Stimulated activated CD8-positive, alpha-beta memory T cell treated with anti-CD3 and anti-CD28 coated beads, Interleukin-7, amount 100 ng/mL, for 4 hours (primary cell): ENCODE results near the gene CA5A.
"Not testable (repeated sequence)": the region's sequence is repeated elsewhere in the genome, so short reads cannot be mapped to it uniquely, and the experiment has no call there.

ENCODE experiments used
- DNase-seq, 2 donors: peaks; one replicate each; pipeline ENCODE4 v3.0.0-alpha.2; 2020; ENCODE audit warnings: low read depth in 2 of 2

Gene CA5A

GRCh38 chr16:87924041-87924810 lies 12.1 kb downstream of the CA5A start:
- no peak for DNase-seq

DNA sequence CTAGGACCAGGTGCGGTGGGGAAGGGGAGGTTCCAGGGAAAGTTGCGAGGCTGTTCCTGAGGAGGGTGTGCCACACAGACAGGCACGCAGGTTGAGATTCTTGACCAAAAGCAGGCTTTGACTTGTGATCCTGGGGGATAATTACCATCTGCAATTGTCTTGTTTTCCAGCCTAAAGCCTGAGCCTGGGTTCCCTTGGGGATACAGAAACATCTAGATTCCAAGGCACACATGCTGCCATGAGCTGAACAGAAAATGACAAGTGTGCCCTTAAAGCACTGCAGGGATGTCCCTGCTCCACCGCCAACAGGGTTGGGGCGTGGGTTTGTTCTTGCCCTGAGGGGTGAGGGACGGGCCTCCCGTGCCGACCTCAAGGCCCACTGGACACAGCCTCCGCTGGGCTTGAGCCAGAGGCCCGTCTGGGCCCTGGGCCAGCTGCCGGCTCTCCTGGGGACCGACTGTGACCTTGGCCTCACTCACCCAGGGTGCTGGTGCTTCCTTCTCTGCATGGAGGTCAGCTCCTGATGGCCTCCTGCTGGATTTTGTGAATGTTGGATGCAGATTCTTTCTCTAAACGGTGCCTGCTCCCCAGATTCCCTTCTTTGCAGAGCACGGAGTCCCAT lies 14.0 kb downstream of the CA5A start:
- DNase-seq = no peak

DNA sequence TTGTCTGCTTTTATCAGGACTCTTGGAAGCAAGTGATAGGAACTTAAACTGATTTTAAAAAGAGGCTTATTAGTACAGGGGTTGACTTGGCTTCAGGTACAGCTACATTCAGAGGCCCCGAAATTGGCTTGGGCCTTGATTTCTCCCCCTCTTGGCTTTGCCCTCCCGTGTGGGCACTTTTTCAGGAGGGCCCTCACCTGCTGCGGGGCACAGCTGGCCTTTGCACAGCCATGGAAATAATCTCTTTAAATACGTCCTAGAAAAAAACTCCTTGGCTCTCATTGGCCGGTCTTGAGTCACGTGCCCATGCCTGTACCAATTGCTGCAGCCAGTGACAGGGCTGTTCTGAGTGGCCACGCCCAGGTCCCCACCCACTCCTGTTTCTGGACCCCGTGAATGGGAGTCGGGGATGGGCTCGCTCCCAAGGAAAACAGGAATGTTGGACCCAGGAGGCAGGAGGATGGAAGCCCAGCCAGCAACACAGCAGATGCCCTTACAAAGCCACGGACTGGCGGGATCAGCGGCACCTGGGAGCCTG lies 15.0 kb downstream of the CA5A start:
- no peak for DNase-seq

DNA sequence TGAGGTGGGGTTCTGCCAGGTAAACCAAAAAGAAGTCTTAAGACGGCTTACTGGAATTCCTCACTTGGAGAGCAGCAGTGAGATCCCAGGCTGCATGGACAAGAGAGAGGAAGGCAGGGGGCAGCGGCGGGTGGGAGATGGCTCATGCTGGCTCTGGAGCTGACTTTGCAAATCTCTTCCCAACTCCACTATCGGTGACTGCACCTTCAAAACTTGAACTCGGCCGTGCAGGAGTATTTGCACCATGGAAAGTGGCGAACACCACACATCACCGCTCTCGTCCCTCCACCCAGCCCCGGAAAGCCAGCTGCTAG lies 16.7 kb downstream of the CA5A start:
- no peak for DNase-seq

DNA sequence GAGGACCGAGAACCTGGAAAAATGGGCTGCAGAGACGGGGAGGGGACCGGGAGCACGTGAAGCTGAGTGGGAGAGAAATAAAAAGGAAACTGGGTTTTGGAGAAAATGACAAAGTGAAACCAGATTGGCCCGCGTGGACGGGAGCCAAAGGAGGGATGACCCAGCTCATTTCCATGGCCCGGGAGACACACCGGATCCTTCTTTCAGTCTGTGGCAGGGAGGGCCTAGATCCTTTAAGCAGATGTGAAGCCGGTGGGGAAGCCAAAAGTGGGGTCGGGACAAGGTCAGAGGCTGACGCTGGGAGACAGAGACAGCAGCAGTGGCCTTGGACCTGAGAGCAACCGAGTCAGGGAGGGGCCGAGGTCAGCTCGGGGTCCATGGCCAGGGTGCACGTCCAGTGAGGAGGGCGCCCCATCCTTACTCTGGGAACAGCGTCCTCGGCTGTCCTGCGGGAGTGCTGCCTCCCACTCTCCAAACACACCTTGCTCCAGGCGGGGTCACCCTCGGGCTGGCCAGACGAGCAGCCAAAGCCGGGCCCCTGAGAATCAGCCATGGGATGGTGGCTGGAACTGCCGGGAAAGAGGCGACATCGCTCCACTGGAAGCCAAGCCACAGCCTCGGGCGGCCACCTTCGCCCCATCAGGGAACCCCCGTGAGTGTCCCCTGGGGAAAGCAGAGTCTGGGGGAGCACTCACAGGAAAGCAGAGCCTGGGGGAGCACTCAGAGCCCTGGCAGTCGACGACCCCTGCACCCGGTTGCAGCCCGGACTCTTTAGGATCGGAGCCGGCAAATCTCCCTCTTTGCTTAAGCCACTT lies 17.3 kb downstream of the CA5A start:
- DNase-seq = no peak

GRCh38 chr16:87918338-87918737 lies 18.0 kb downstream of the CA5A start:
- no peak for DNase-seq

- no peak for DNase-seq
Measured at GRCh38 chr16:87917503-87917902, 18.8 kb downstream of the CA5A start.

- no peak for DNase-seq
Measured at GRCh38 chr16:87914812-87915211, 21.5 kb downstream of the CA5A start.

DNA sequence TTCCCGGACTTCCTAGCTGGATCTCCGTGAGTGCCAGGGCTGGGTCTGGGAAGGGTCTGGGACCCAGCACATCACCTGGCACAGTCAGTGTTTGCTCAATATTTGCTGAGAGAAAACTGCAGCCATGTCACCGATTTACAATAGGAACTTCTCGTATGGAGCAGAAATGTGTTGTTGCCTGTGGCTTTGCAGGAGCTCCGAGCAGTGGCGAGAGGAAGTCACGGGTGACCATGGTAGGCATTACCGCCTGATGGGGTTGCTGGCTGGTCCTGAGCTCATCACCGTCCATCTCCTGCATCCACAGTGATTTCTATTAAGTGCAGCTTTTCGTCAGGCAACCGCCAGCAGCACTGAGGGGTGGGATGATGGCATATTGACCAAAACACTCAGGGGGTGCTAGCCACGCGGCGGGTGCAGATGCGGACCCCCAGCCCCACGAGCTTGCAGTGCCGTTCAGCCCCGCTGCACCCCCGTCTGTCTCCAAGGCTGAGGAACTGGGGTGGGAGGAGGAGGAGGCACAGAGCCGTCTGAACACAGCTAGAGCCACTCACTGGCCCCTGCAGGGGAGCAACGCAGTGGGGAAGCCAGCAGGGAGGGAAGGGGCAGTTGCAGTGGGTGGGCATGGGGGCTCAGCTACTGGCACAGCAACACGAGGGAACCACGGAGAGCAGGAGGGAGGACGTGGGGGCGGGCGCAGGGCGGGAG lies 22.2 kb downstream of the CA5A start:
- DNase-seq = not testable (repeated sequence)

DNA sequence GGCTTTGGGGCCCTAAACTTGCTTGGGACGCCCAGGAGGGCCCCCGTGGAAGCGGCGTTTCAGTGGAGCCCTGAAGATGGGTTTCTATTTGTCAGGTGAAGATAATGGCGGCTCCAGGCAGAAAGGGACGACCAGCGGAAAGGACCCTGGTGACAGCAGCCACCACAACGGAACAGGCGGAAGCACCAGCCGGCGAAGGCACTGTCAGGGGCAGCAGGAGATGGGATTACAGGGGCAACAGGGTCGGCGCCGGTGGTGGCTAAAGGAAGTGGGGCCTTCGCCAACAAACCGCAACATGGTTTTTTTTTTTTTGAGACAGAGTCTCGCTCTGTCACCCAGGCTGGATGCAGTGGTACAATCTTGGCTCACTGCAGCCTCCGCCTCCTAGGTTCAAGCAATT lies 23.6 kb downstream of the CA5A start:
- not testable (repeated sequence) for DNase-seq

DNA sequence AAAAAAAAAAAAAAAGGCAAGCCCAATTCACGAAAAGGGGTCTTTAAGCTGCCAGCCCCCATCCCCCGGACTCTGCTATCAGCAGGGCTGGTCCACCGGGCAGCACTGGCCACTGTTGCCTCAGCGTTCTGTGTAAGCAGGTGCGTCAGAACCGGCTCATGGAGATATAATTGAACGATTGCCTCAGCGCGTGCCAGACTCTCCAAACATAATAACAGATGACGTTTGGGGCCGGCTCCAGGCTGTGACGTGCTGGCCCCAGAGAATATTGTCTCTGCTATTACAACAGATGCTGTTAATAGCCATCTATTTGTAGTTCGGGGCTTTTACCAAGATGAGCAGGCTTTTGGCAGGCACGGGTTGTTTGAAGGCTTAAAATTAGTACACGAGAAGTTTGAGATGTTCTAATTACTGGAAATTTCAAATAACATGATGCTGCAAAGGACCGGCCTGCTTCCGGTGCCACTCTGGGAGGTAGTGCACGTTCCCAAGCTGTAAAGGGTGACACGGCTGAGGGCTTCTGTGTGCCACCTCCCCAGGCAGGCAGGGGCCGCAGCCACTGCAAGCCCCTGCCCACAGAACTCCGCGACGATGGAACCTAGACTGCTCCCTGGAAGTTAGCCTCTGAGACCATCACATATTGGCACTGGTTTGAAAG lies 25.1 kb downstream of the CA5A start:
- not testable (repeated sequence) for DNase-seq

DNA sequence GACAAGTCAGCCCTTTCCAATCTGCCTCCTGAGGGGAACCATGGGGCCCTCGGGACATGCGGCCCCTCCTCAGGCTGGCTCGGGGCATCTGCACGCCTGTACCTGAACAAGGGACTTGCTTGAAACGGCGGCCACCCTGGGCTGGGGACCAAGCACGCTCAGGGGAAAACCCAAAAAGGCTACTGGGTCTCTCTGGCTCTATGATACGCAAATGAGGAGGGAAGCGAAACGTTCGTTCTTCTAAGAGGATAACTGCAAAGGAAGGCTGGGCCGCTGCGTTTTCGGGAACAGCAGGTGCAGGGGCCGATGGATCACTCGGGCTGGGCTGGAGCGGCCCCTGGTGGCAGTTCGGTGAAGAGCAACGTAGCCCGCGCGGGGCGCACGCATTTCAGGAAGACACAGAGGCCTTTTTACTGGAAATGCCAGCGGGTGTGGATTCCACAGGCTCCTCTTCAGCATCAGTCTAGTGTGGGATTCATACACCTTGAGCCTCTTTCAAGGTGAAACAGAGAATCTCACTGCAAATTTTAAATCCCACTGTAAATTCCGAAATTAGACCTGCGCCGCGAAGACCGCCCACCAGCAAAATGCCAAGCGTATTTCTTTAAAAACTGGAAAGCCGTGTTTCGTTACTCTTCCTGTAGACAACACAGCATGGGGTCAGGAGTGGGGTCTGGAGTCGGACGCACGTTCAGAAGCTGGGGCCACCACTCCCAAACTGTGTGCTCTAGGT lies 27.0 kb downstream of the CA5A start:
- DNase-seq = peak; percentile 67 to 70

DNA sequence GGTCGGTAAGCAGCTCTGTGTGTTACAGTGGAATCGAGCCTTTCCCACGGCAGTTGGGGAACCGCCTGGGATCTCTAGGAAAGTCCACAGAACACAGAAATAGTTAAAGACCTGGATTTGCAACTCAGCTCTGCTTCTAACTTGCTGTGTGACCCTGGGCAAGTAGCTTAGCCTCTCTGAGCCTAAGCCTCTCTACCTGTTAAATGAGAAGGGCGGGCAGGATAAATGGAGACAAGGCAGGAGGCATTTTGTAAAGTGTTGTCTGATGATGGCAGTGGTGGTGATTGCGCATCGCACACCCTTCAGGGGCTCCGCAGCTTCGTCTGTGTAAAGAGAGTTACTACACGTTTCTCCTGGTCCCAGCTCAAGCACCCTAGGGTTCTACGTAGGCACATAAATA lies 28.2 kb downstream of the CA5A start:
- DNase-seq = not testable (repeated sequence)

GRCh38 chr16:87905521-87905920 lies 30.8 kb downstream of the CA5A start:
- DNase-seq = not testable (repeated sequence)

- DNase-seq = not testable (repeated sequence)
Measured at GRCh38 chr16:87904963-87905362, 31.4 kb downstream of the CA5A start.

GRCh38 chr16:87900489-87900888 lies 35.8 kb downstream of the CA5A start:
- not testable (repeated sequence) for DNase-seq

GRCh38 chr16:87897521-87898505 lies 38.5 kb downstream of the CA5A start:
- DNase-seq = peak; percentile 51 to 58

DNA sequence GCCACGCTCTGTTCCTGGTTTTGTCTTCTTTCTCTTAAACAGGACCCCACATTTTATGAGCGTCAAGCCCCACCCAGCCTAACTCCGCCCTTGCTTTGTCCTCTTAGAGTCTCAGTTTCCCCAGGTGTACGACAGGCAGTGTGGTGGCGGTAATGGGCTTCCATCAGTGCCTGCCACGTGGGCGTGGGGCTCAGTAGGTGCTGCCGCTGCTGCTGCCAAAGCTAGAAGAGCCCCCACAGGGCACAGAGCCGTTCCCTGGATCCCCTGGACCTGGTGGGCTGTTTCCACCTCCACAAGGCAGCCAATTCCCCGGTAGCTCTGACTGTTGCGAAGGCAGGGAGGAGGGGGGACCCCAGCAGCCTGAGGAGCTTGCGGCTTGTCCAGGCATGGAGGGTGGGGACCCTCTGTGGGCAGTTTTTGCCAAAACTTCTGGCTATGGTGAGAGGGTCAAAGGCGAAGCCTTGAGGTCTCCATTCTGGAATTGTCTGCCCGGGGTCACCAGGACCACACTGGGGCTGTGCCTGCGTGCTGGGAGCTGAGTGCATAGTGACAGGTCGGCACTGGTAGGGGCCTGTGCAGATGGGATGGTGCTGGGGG lies 39.3 kb downstream of the CA5A start:
- not testable (repeated sequence) for DNase-seq
